ENCODE measurements around the gene LILRB3. TPM values are rescaled to one million over a fixed set of nuclear protein-coding genes. Genes with fewer than 3 reads are reported as not detected.
"Not testable (repeated sequence)": the region's sequence is repeated elsewhere in the genome, so short reads cannot be mapped to it uniquely, and the experiment has no call there.

The LILRB3 gene
- total RNA-seq: under 1 TPM; 0.43 to 0.47 TPM

DNA sequence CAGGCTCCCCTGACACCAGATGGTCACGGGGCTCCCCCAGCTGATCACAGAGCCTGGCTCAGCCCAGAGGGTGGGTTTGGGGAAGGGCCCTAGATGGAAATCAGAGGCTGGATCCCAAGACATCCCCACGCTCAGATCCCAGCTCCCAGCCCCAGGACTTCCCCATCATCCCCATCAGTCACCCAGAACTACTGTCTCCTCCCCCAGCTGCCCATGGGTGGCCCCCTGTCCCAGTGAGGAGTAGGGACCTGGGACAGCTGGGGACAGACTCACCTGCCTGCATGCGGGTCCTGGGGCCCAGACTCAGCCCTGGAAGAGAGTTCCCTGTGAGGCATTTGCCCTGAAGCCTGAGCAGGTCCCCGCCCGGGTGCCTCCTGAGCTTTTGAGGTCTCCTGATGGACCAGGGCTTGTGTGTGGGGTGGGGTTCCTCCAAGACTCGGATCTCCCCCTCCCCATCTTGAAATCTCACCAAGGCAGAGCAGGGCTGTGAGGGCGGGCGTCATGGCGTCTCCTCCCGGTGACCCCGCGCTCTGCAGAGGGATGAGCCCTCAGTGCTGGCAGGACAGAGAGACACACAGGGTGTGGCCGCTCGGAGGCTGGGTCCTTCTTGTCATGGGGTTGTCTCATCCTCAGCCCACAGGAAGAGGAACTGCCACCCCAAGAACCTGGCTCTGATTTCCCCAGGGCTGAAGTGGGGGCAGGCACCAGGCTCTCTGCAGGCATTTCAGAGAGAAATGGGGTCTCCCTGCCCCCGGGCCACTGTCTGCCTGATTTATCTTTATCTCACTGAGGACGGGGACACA, at the start of gene LILRB3:
Gene LILRB3 (minus strand): TSS at position 534 of the 803 bp plus-strand sequence. CDS start 31 bp downstream, at position 503.
- Mint-ChIP-seq H3K27ac (peak within 1 kb of the TSS in 1 of 2 donors; percentile 53), H3K27me3 (peaks cover 0 to 12% of the 10 kb centered on the region in 2 donors)
- peak; percentile 63 for DNase-seq (ENCODE audit: low spot score)
- H3K4me3 Mint-ChIP-seq; H3K4me1 Mint-ChIP-seq (ENCODE audit: low read depth in 2 of 2); H3K36me3 Mint-ChIP-seq; H3K9me3 Mint-ChIP-seq: not testable (repeated sequence)
- peak; percentile 41 to 58 for ATAC-seq

DNA sequence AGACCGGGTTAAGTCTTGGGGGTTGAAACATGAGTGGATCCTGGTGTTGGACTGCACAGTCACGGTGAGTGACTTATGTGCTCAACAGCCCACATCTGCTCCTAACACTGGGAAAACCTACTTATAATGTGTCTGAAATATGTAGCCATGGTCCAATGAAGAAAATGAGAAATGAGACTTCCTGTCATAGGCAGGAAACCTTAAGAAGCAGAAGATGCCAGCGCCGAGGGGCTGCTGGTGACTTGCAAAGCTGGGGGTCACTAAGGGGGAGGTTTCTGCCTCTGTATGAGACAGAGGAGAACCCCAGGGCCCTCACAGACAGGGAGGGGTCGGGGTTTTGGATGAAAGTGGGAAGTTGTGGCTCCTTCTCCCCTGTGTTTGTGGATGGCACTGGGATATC, 49.4 kb upstream of the LILRB3 start:
- not testable (repeated sequence) for ATAC-seq; H3K4me3 Mint-ChIP-seq; H3K36me3 Mint-ChIP-seq; H3K9me3 Mint-ChIP-seq; H3K27ac Mint-ChIP-seq; DNase-seq (ENCODE audit: low spot score); H3K4me1 Mint-ChIP-seq (ENCODE audit: low read depth in 2 of 2)
- peaks cover 27 to 31% of the 10 kb centered on the region in 2 donors for H3K27me3 Mint-ChIP-seq

DNA sequence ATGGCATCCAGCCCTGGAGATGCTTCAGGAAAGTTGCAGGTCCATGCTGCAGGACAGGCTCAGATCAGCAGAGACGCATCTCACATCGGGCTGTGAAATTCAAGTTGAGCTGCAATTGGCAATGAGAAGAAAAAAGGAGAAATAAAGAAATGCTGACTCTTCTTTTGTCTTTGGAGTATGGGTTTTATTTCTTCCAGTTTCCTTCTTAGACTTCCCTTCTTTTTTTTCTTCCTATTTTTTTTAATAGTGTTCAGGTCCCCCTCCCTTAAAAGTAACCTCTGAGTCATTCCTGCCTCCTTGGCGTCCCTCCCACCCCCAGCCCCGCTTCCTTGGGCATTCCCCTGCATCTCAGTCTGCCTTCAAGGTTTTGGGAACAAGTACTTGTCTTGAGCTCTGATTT, 48.8 kb upstream of the LILRB3 start:
- not testable (repeated sequence) for H3K4me3 Mint-ChIP-seq; H3K4me1 Mint-ChIP-seq (ENCODE audit: low read depth in 2 of 2); H3K27ac Mint-ChIP-seq; DNase-seq (ENCODE audit: low spot score); ATAC-seq; H3K9me3 Mint-ChIP-seq; H3K36me3 Mint-ChIP-seq
- peaks cover 27 to 31% of the 10 kb centered on the region in 2 donors for H3K27me3 Mint-ChIP-seq

DNA sequence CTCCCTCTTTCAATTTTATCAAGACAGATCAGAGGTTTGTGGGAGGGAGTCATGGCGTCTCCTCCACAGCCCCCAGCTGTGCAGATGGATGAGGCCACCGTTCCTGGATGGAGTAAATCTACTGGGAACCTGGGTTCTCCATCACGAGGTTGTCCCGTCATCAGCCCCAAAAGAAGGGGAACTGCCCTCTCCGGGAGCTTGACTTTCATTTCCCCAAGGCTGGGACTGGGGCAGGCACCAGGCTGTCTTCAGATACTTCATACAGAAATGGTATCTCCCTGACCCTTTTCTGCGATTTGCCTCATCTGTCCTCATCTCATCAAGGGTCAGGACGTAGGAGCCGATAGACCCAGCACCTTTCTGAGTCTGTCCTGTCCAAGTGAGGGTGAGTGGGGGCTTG, 48.3 kb upstream of the LILRB3 start:
- Mint-ChIP-seq H3K4me3 (no peak overlapping the region), H3K36me3 (no peaks in the 10 kb centered on the region), H3K9me3 (no peaks in the 10 kb centered on the region), H3K4me1 (ENCODE audit: low read depth in 2 of 2) (no peaks in the 10 kb centered on the region), H3K27ac (no peak overlapping the region), H3K27me3 (peaks cover 27 to 31% of the 10 kb centered on the region in 2 donors)
- DNase-seq (ENCODE audit: low spot score) (no peak), ATAC-seq (no peak)

- Mint-ChIP-seq H3K27me3 (peaks cover 27 to 36% of the 10 kb centered on the region in 2 donors), H3K9me3 (no peaks in the 10 kb centered on the region), H3K27ac (no peak overlapping the region), H3K4me3 (no peak overlapping the region), H3K36me3 (no peaks in the 10 kb centered on the region), H3K4me1 (ENCODE audit: low read depth in 2 of 2) (no peaks in the 10 kb centered on the region)
- ATAC-seq: no peak
- no peak for DNase-seq (ENCODE audit: low spot score)
These were observed 46.1 kb upstream of the LILRB3 start for GRCh38 chr19:54268936-54269335.

GRCh38 chr19:54266133-54266532, 43.3 kb upstream of the LILRB3 start:
- H3K27ac Mint-ChIP-seq: no peak overlapping the region
- ATAC-seq: peak; percentile 56 to 67
- no peaks in the 10 kb centered on the region for H3K4me1 Mint-ChIP-seq (ENCODE audit: low read depth in 2 of 2)

DNA sequence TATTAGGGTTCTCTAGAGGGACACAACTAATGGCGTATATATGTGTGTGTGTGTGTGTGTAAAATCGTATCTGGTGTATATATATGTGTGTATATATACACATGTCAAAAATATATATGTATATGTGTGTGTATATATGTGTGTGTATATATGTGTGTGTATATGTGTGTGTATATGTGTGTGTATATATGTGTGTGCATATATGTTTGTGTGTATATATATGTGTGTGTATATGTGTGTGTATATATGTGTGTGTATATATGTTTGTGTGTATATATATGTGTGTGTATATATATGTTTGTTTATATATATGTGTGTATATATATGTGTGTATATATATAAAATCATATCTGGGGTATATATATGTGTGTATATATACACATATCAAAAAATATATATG, 39.7 kb upstream of the LILRB3 start:
- no peaks in the 10 kb centered on the region for H3K36me3 Mint-ChIP-seq
- no peak overlapping the region for H3K4me3 Mint-ChIP-seq
- DNase-seq (ENCODE audit: low spot score): no peak
- no peaks in the 10 kb centered on the region for H3K4me1 Mint-ChIP-seq (ENCODE audit: low read depth in 2 of 2)
- no peak for ATAC-seq
- peaks cover 7 to 10% of the 10 kb centered on the region in 2 donors for H3K27me3 Mint-ChIP-seq
- H3K9me3 Mint-ChIP-seq: no peaks in the 10 kb centered on the region
- H3K27ac Mint-ChIP-seq: no peak overlapping the region

More at GRCh38 chr19:54266133-54266532, 43.3 kb upstream of the LILRB3 start:
- Mint-ChIP-seq H3K4me3 (no peak overlapping the region), H3K36me3 (no peaks in the 10 kb centered on the region), H3K9me3 (no peaks in the 10 kb centered on the region), H3K27me3 (peaks cover 19 to 25% of the 10 kb centered on the region in 2 donors)
- DNase-seq (ENCODE audit: low spot score): no peak

GRCh38 chr19:54262066-54262465, 39.3 kb upstream of the LILRB3 start:
- H3K27ac Mint-ChIP-seq: no peak overlapping the region
- H3K4me1 Mint-ChIP-seq (ENCODE audit: low read depth in 2 of 2): no peaks in the 10 kb centered on the region
- ATAC-seq (no peak), DNase-seq (ENCODE audit: low spot score) (no peak)
- H3K27me3 Mint-ChIP-seq: peaks cover 7 to 10% of the 10 kb centered on the region in 2 donors
- no peaks in the 10 kb centered on the region for H3K36me3 Mint-ChIP-seq
- H3K9me3 Mint-ChIP-seq: no peaks in the 10 kb centered on the region
- H3K4me3 Mint-ChIP-seq: no peak overlapping the region

- H3K36me3 Mint-ChIP-seq: no peaks in the 10 kb centered on the region
- ATAC-seq (no peak), DNase-seq (ENCODE audit: low spot score) (no peak)
- no peaks in the 10 kb centered on the region for H3K9me3 Mint-ChIP-seq
- peaks cover 3 to 7% of the 10 kb centered on the region in 2 donors for H3K27me3 Mint-ChIP-seq
- H3K4me1 Mint-ChIP-seq (ENCODE audit: low read depth in 2 of 2): no peaks in the 10 kb centered on the region
- H3K27ac Mint-ChIP-seq: no peak within 1 kb of the TSS
- H3K4me3 Mint-ChIP-seq: no peak within 1 kb of the TSS
These were observed 34.3 kb upstream of the LILRB3 start, which contains the start of gene LILRB5 for GRCh38 chr19:54257116-54257480. TSS of gene LILRB5 (minus strand) at chr19:54257273. CDS start at chr19:54257193, 80 bp downstream.

GRCh38 chr19:54256250-54257115, 33.7 kb upstream of the LILRB3 start:
- Mint-ChIP-seq H3K4me3 (no peak overlapping the region), H3K4me1 (ENCODE audit: low read depth in 2 of 2) (no peaks in the 10 kb centered on the region), H3K27ac (no peak overlapping the region), H3K27me3 (peaks cover 3 to 7% of the 10 kb centered on the region in 2 donors), H3K9me3 (no peaks in the 10 kb centered on the region), H3K36me3 (no peaks in the 10 kb centered on the region)
- DNase-seq (ENCODE audit: low spot score) (no peak), ATAC-seq (no peak)

- Mint-ChIP-seq H3K36me3 (no peaks in the 10 kb centered on the region), H3K4me3 (no peak overlapping the region), H3K27me3 (peaks cover 6 to 11% of the 10 kb centered on the region in 2 donors), H3K9me3 (no peaks in the 10 kb centered on the region), H3K27ac (no peak overlapping the region), H3K4me1 (ENCODE audit: low read depth in 2 of 2) (no peaks in the 10 kb centered on the region)
- ATAC-seq (no peak), DNase-seq (ENCODE audit: low spot score) (no peak)
These were observed 32.4 kb upstream of the LILRB3 start for GRCh38 chr19:54255105-54255775.

GRCh38 chr19:54254195-54254906, 31.5 kb upstream of the LILRB3 start:
- ATAC-seq (no peak), DNase-seq (ENCODE audit: low spot score) (no peak)
- Mint-ChIP-seq H3K27me3 (peaks cover 8 to 14% of the 10 kb centered on the region in 2 donors), H3K9me3 (no peaks in the 10 kb centered on the region), H3K4me3 (no peak overlapping the region), H3K36me3 (no peaks in the 10 kb centered on the region), H3K4me1 (ENCODE audit: low read depth in 2 of 2) (no peaks in the 10 kb centered on the region), H3K27ac (no peak overlapping the region)

All from natural killer cell treated with Interleukin-12 subunit alpha and Interleukin-12 subunit beta and Interleukin-15 and Interleukin-18, amount 100 ng/mL, for 72 hours (primary cell).